Gastrocnemius medialis (tissue), 4 donors: ENCODE data around the gene CEBPB.

Experiments used
- CTCF ChIP-seq, 5 experiments: fragments of 450-650 bp in 3 of 5; fragments of 200-600 bp in 2 of 5; sonication (generic) in 2 of 5; IDR thresholded peaks in 4 of 5; conservative IDR thresholded peaks in 1 of 5; 1 replicate in 4 of 5; 2 replicates in 1 of 5; pipeline ENCODE4 v1.5.1; 2016 to 2019; ENCODE audit warnings: antibody characterized with exemption in 5 of 5, mild to moderate bottlenecking in 3 of 5, moderate library complexity in 3 of 5
- POLR2A ChIP-seq, 2 donors: fragments of 450-650 bp; IDR thresholded peaks; one replicate each; pipeline ENCODE4 v1.6.1; 2017; ENCODE audit warnings: antibody characterized with exemption in 2 of 2, mild to moderate bottlenecking in 2 of 2, moderate library complexity in 2 of 2

GRCh38 chr20:50207026-50207425, 16.4 kb downstream of the CEBPB start:
- TF ChIP-seq CTCF (IDR thresholded peaks at IDR 0.05 in 4 of 5, conservative IDR thresholded peaks at IDR 0.05 in 1 of 5) (no peak), POLR2A (IDR thresholded peaks at IDR 0.05) (no peak)
